Measurements from ENCODE around the gene PTPRN.

GRCh38 chr2:219270055-219270372 is 39.2 kb downstream of the PTPRN start:
- no peak for TF ChIP-seq EZH2 (IDR thresholded peaks at IDR 0.05; ENCODE audit: borderline replicate concordance, low read depth, low read length, poor library complexity, severe bottlenecking)
- no peak for TF ChIP-seq CTCF (conservative IDR thresholded peaks at IDR 0.05; ENCODE audit: low read depth, low read length)
